HepG2 (cell line): ENCODE data around the gene ZKSCAN2. TPM values are rescaled to one million over a fixed set of nuclear protein-coding genes. Genes with fewer than 3 reads are reported as not detected.
A peak's percentile ranks its signal among the peaks of the same experiment; 100 is the strongest.

Source experiments
- ATAC-seq: fragments of 200-7000 bp; cut with Tn5 transposase; 3 replicates; pipeline ENCODE4 v1.9.1; 2020; ENCODE audit warnings: mild to moderate bottlenecking, moderate library complexity
- BruUV-seq: library from RNA; stranded (reverse); fragments of 400-500 nt; replicated peaks from 2 replicates; lab custom pipeline; 2021; lab: Mats Ljungman, UMichigan
- CTCF ChIA-PET: fragments of 300-600 bp; formaldehyde crosslinking; extraction: SDS; loops from one replicate; lab custom pipeline; 2021; ENCODE audit warnings: low total read pairs, inconsistent platforms, low intra/inter-chr PET ratio; lab: Yijun Ruan, JAX
- POLR2A ChIA-PET: fragments of 350-600 bp; sonication (Branson Sonifier 250); formaldehyde crosslinking; loops from one replicate; lab custom pipeline; 2020; ENCODE audit warnings: antibody characterized with exemption, inconsistent platforms; lab: Yijun Ruan, JAX
- DNase-seq: peaks from one replicate; pipeline ENCODE4 v3.0.0-alpha.2; 2015; ENCODE audit warnings: low spot score
- FAIRE-seq: peaks from 3 replicates; lab custom pipeline; 2011; peaks lifted over from hg19 to GRCh38; lab: Jason Lieb, UNC
- H2AFZ ChIP-seq: one replicate; pipeline ENCODE4 v1.6.1; 2011; ENCODE audit warnings: low read length, inconsistent platforms
- H3K27ac ChIP-seq: fragments of 300-600 bp; 3 replicates; pipeline ENCODE4 v1.8.0; 2011; ENCODE audit warnings: mixed run types, mild to moderate bottlenecking, mixed read lengths, low read length, inconsistent platforms; ENCODE audit not compliant: insufficient read depth; ENCODE audit errors: extremely low read length
- H3K27me3 ChIP-seq, 2 experiments: fragments of 200-600 bp in 1 of 2; 2 replicates in 1 of 2; 3 replicates in 1 of 2; pipeline versions ENCODE4 v1.6.0 to v1.8.0; 2011; ENCODE audit warnings: low read length in 2 of 2, mild to moderate bottlenecking in 2 of 2, moderate library complexity in 2 of 2, inconsistent platforms in 1 of 2; ENCODE audit not compliant: insufficient read depth in 2 of 2, control insufficient read depth in 1 of 2
- H3K36me3 ChIP-seq, 2 experiments: fragments of 200-600 bp in 1 of 2; replicated peaks in 1 of 2; 2 replicates in 1 of 2; 3 replicates in 1 of 2; pipeline versions ENCODE4 v1.5.1 to v1.8.0; 2011; ENCODE audit warnings: low read length in 2 of 2, inconsistent platforms in 1 of 2; ENCODE audit not compliant: insufficient read depth in 2 of 2, control insufficient read depth in 1 of 2
- H3K4me1 ChIP-seq: 2 replicates; pipeline ENCODE4 v1.5.1; 2012; ENCODE audit warnings: low read length, inconsistent platforms; ENCODE audit not compliant: insufficient read depth
- H3K4me2 ChIP-seq: 2 replicates; pipeline ENCODE4 v1.6.0; 2011; ENCODE audit warnings: low read depth, low read length, inconsistent platforms
- H3K4me3 ChIP-seq, 3 experiments: fragments of 200-600 bp in 1 of 3; sonication (generic), shearing (Covaris generic) in 1 of 3; replicated peaks in 1 of 3; 2 replicates each; pipeline ENCODE4 v1.5.1; 2011 to 2016; ENCODE audit warnings: low read length in 3 of 3, inconsistent platforms in 2 of 3, low read depth in 2 of 3, mild to moderate bottlenecking in 2 of 3, control low read depth in 1 of 3, mixed read lengths in 1 of 3; ENCODE audit not compliant: insufficient read depth in 1 of 3
- H3K79me2 ChIP-seq: one replicate; pipeline ENCODE4 v1.6.1; 2011; ENCODE audit warnings: low read length, inconsistent platforms; ENCODE audit not compliant: insufficient read depth
- H3K9ac ChIP-seq: 2 replicates; pipeline ENCODE4 v1.6.0; 2011; ENCODE audit warnings: mild to moderate bottlenecking, low read depth, low read length, inconsistent platforms; ENCODE audit not compliant: insufficient read depth
- H3K9me3 ChIP-seq: 2 replicates; pipeline ENCODE4 v1.5.1; 2012; ENCODE audit warnings: mild to moderate bottlenecking, low read length
- H4K20me1 ChIP-seq: 2 replicates; pipeline ENCODE4 v1.6.0; 2011; ENCODE audit warnings: inconsistent platforms, mild to moderate bottlenecking, low read length, moderate library complexity; ENCODE audit not compliant: insufficient read depth
- FOXO4 ChIP-seq: sonication (generic); formaldehyde crosslinking; conservative IDR thresholded peaks from 2 replicates; pipeline ENCODE4 v1.8.1; 2023; ENCODE audit warnings: missing genetic modification reagents
- GATA4 ChIP-seq: sonication (generic); IDR thresholded peaks from 2 replicates; pipeline ENCODE4 v1.6.1; 2016; ENCODE audit warnings: antibody characterized with exemption, low read depth, borderline replicate concordance
- MIER2 ChIP-seq: IDR thresholded peaks from 2 replicates; pipeline ENCODE4 v1.6.1; 2016; ENCODE audit warnings: missing biosample characterization, missing genetic modification reagents
- NR2F6 ChIP-seq, 2 experiments: IDR thresholded peaks; 2 replicates each; pipeline ENCODE4 v1.6.1; 2016; ENCODE audit warnings: antibody characterized with exemption in 1 of 2, mild to moderate bottlenecking in 1 of 2
- ONECUT2 ChIP-seq: sonication (generic); formaldehyde crosslinking; IDR thresholded peaks from 2 replicates; pipeline ENCODE4 v1.4.0; 2020; ENCODE audit warnings: missing genetic modification reagents
- SATB2 ChIP-seq: sonication (generic); formaldehyde crosslinking; IDR thresholded peaks from 2 replicates; pipeline ENCODE4 v1.5.0; 2020; ENCODE audit warnings: missing genetic modification reagents
- SSRP1 ChIP-seq: IDR thresholded peaks from 2 replicates; pipeline ENCODE4 v1.6.1; 2016; ENCODE audit warnings: control low read depth
- TARDBP ChIP-seq: sonication (generic); formaldehyde crosslinking; IDR thresholded peaks from 2 replicates; pipeline ENCODE4 v1.8.0; 2022; ENCODE audit warnings: mild to moderate bottlenecking, missing genetic modification reagents
- THYN1 ChIP-seq: sonication (generic); formaldehyde crosslinking; IDR thresholded peaks from 2 replicates; pipeline ENCODE4 v1.8.1; 2023; ENCODE audit warnings: low read depth, mild to moderate bottlenecking, moderate library complexity, missing genetic modification reagents, borderline replicate concordance
- ZBTB40 ChIP-seq, 2 experiments: fragments of 450-650 bp in 1 of 2; sonication (generic) in 1 of 2; formaldehyde crosslinking in 1 of 2; IDR thresholded peaks; 2 replicates each; pipeline versions ENCODE4 v1.6.1 to v1.8.0; 2016 to 2022; ENCODE audit warnings: antibody characterized with exemption in 1 of 2, mild to moderate bottlenecking in 1 of 2, missing genetic modification reagents in 1 of 2
- ZC3H4 ChIP-seq: sonication (generic); formaldehyde crosslinking; IDR thresholded peaks from 2 replicates; pipeline ENCODE4 v1.4.0; 2020; ENCODE audit warnings: missing genetic modification reagents, borderline replicate concordance
- ZNF274 ChIP-seq: sonication (generic); formaldehyde crosslinking; IDR thresholded peaks from 2 replicates; pipeline ENCODE4 v1.5.1; 2020; ENCODE audit warnings: mild to moderate bottlenecking, missing genetic modification reagents
- ZNF383 ChIP-seq: sonication (generic); formaldehyde crosslinking; IDR thresholded peaks from 2 replicates; pipeline ENCODE4 v1.4.0; 2020; ENCODE audit warnings: missing genetic modification reagents, mild to moderate bottlenecking, borderline replicate concordance
- ZNF446 ChIP-seq: sonication (generic); formaldehyde crosslinking; IDR thresholded peaks from 2 replicates; pipeline ENCODE4 v1.5.0; 2020; ENCODE audit warnings: mild to moderate bottlenecking, missing genetic modification reagents
- ZNF605 ChIP-seq: sonication (generic); formaldehyde crosslinking; IDR thresholded peaks from 2 replicates; pipeline ENCODE4 v1.8.0; 2022; ENCODE audit warnings: mild to moderate bottlenecking, missing genetic modification reagents
- ZNF816 ChIP-seq: sonication (generic); formaldehyde crosslinking; IDR thresholded peaks from 2 replicates; pipeline ENCODE4 v1.8.0; 2022; ENCODE audit warnings: missing genetic modification reagents, mild to moderate bottlenecking, borderline replicate concordance
- WGBS: methylation state at CpG from one replicate; pipeline ENCODE4 v1.1.6; 2017; ENCODE audit warnings: low lambda C conversion rate; 5-methylcytosine and 5-hydroxymethylcytosine counted together
- in situ Hi-C: cut with HindIII; loops from 2 replicates; pipeline ENCODE4 v1.10.0; 2017; ENCODE audit warnings: low pct_unique_long_range_greater_than_20kb; ENCODE audit not compliant: extremely low pct_ligation_motif_present
- intact Hi-C: fragments of 100-400 bp; cut with micrococcal nuclease; formaldehyde crosslinking; loops from one replicate; pipeline ENCODE4 v1.10.0; 2022; ENCODE audit not compliant: unreplicated experiment
- polyA plus RNA-seq, 8 experiments: library from polyadenylated mRNA; depleted of rRNA in 3 of 8; stranded (reverse) in 7 of 8; unstranded in 1 of 8; fragments of >200 nt; fragmentation: Illumina TruSeq in 4 of 8; extraction: Trizol in 4 of 8; gene quantifications; 2 replicates each; pipeline versions ENCODE4 v1.2.1 to v1.2.3, GENCODE V29; 2011 to 2016; ENCODE audit warnings: low read depth in 4 of 8, missing spikeins in 1 of 8, mixed read lengths in 1 of 8; ENCODE audit not compliant: insufficient read depth in 1 of 8
- total RNA-seq, 5 experiments: library from RNA; depleted of rRNA; stranded (reverse); fragments of >200 nt; fragmentation: Illumina TruSeq; extraction: Trizol; gene quantifications; 2 replicates each; pipeline ENCODE4 v1.2.3, GENCODE V29; 2016; ENCODE audit warnings: low read depth in 1 of 5

ZKSCAN2 gene
- total and polyA plus RNA-seq, 2 of the 13 experiments (the other 11 are each of a cell fraction or from before 2014, with no cell fraction given): 4.2 to 11.1 TPM

DNA sequence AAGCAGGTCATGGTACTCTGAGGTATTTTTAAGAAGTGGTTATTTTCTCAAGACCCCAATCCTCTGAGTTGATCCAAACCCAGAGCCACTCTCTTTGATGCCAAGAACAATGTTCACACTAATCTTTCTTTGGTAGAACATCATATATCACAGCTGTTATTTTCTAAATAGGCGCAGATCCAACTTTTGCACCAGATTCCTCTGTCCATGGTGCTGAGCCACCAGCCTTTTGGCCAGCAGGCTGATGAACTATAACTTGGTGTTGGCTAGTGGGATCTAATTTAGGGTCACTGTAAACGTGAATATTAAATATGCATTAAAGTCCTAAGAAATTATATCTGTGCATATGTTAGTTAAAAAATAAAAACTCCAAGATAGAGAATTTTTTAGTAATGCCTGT is 7.0 kb upstream of the ZKSCAN2 start:
- FAIRE-seq (no peak), ATAC-seq (no peak)
- TF ChIP-seq SATB2 (CRISPR knock-in tag): no peak
- no peak for TF ChIP-seq ZNF274 (CRISPR knock-in tag)
- no peak for TF ChIP-seq ZNF383 (CRISPR knock-in tag)
- no peak for TF ChIP-seq ZBTB40 (IDR thresholded peaks at IDR 0.05)
- TF ChIP-seq ZBTB40 (CRISPR knock-in tag; IDR thresholded peaks at IDR 0.05): no peak
- no peak for TF ChIP-seq GATA4
- no peak for TF ChIP-seq ZC3H4 (CRISPR knock-in tag)
- peak; percentile 95 for TF ChIP-seq MIER2 (CRISPR knock-in tag)
- no peak for TF ChIP-seq ZNF816 (CRISPR knock-in tag)
- no peak for TF ChIP-seq ZNF446
- no peak for TF ChIP-seq FOXO4 (CRISPR knock-in tag)
- 0 out of 2 replicates have a peak, but pooled peaks have one; percentile 23 for TF ChIP-seq ZNF605 (CRISPR knock-in tag)
- 0 out of 2 replicates have a peak, but pooled peaks have one; percentile 24 for TF ChIP-seq ONECUT2 (CRISPR knock-in tag)
- no peak for TF ChIP-seq THYN1
- TF ChIP-seq NR2F6 (IDR thresholded peaks at IDR 0.05): no peak
- no peak for TF ChIP-seq NR2F6 (CRISPR knock-in tag; IDR thresholded peaks at IDR 0.05)
- TF ChIP-seq SSRP1: no peak
- TF ChIP-seq TARDBP (CRISPR knock-in tag): no peak

More for the DNA sequence above, 7.0 kb upstream of the ZKSCAN2 start:
- Histone ChIP-seq H4K20me1 (peaks cover 4% of the 10 kb centered on the region; the same call in 1 of the 2 replicates), H3K4me2 (no peak overlapping the region), H3K36me3 (peaks cover 0 to 8% of the 10 kb centered on the region in 2 experiments; a peak in 3 of 5 replicates), H3K9ac (no peak overlapping the region), H3K4me1 (peaks cover 6% of the 10 kb centered on the region), H3K4me3 (no peak overlapping the region), H3K27me3 (no peaks in the 10 kb centered on the region), H3K9me3 (no peaks in the 10 kb centered on the region), H2AFZ (no peak overlapping the region), H3K79me2 (peaks cover 17% of the 10 kb centered on the region), H3K27ac (no peak overlapping the region)
- intact Hi-C loops: no loop called here
- in situ Hi-C loops: no loop called here
- no peak for DNase-seq
- 95% methylated on average over 2 of the region's 2 CpGs for WGBS
- BruUV-seq: no TSS peak
- ChIA-PET POLR2A (no interaction called here), CTCF (no interaction called here)
